ENCODE measurements around the gene LRRC36. TPM values are rescaled to one million over a fixed set of nuclear protein-coding genes. Genes with fewer than 3 reads are reported as not detected.

LRRC36 gene
- total and polyA plus RNA-seq, 2 of the 8 experiments (the other 6 are each of a cell fraction or from before 2014, with no cell fraction given): 0.15 TPM; not detected in 1

DNA sequence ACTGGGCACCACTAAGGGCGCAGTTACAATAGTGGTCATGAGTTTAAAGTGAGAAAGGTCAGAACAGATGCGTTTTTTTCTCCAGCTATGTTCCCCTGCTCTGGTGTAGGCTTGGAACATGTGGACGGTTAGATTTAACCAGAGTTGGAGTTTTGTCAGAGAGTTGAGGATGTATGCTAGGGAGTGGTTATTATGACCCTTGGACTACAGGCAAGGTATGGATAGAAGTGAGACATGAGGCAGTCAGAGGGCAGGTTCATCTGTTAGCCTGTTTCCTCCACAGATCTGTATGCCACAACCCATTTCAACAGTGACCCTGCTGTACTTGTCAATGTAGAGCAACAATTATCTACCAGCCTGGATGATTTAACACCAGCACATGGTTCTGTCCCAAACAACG, 44.0 kb downstream of the LRRC36 start:
- Histone ChIP-seq H3K4me3 (ENCODE audit: extremely low read depth in 1 of 4, insufficient read depth in 2 of 4, low read depth in 3 of 4, low read length in 4 of 4) (no peak overlapping the region), H3K23ac (ENCODE audit: insufficient read length) (no peak overlapping the region), H2BK15ac (ENCODE audit: low read length) (no peak overlapping the region), H3K4ac (replicated peaks; ENCODE audit: insufficient read length, low read depth, low read length) (no peak overlapping the region), H2BK12ac (ENCODE audit: low read depth, low read length) (no peak overlapping the region), H2AFZ (ENCODE audit: low read length) (no peak overlapping the region), H3K27me3 (replicated peaks in 1 of 4; ENCODE audit: control insufficient read depth in 3 of 4, extremely low read depth in 1 of 4, insufficient read depth in 3 of 4, low read length in 3 of 4) (peaks cover 0 to 5% (median 0%) of the 10 kb centered on the region in 4 experiments; a peak in 3 of 7 replicates), H4K20me1 (replicated peaks in 1 of 2; ENCODE audit: control insufficient read depth in 1 of 2, insufficient read depth in 2 of 2, low read length in 2 of 2) (no peaks in the 10 kb centered on the region), H2BK120ac (replicated peaks; ENCODE audit: low read depth, low read length) (no peak overlapping the region), H3K9me3 (ENCODE audit: insufficient read depth in 2 of 2, low read depth in 1 of 2, low read length in 1 of 2) (no peaks in the 10 kb centered on the region), H3K23me2 (ENCODE audit: low read depth, low read length) (no peaks in the 10 kb centered on the region), H3K4me2 (ENCODE audit: insufficient read depth in 1 of 2, low read depth in 2 of 2, low read length in 2 of 2) (no peak overlapping the region), H3K79me1 (ENCODE audit: low read depth, low read length) (no peaks in the 10 kb centered on the region), H2BK5ac (ENCODE audit: low read depth, low read length) (no peak overlapping the region), H3K14ac (ENCODE audit: insufficient read length) (no peak overlapping the region), H3K36me3 (ENCODE audit: control insufficient read depth in 2 of 4, insufficient read depth in 4 of 4, low read length in 3 of 4) (no peaks in the 10 kb centered on the region), H4K91ac (replicated peaks; ENCODE audit: insufficient read length, low read length) (no peak overlapping the region), H3K9ac (replicated peaks in 1 of 4; ENCODE audit: extremely low read depth in 1 of 4, low read depth in 3 of 4, low read length in 3 of 4) (no peak overlapping the region), H2BK20ac (ENCODE audit: low read length) (no peak overlapping the region), H3K79me2 (ENCODE audit: control insufficient read depth in 1 of 2, insufficient read depth in 2 of 2, low read length in 2 of 2) (no peaks in the 10 kb centered on the region), H4K8ac (ENCODE audit: extremely low read depth, insufficient read depth, low read length) (no peak overlapping the region), H3K18ac (ENCODE audit: extremely low read depth, low read length) (no peak overlapping the region), H4K5ac (ENCODE audit: insufficient read length, low read depth, low read length) (no peak overlapping the region), H3K56ac (replicated peaks; ENCODE audit: insufficient read length, low read depth, low read length) (no peak overlapping the region), H3K27ac (ENCODE audit: low read depth, low read length) (no peak overlapping the region), H2AK5ac (ENCODE audit: low read depth, low read length) (no peak overlapping the region), H3K4me1 (replicated peaks in 1 of 4; ENCODE audit: control insufficient read depth in 3 of 4, insufficient read depth in 4 of 4, low read length in 3 of 4) (no peaks in the 10 kb centered on the region)
- TF ChIP-seq EGR1 (IDR thresholded peaks at IDR 0.05; ENCODE audit: borderline replicate concordance, low read depth, low read length) (no peak), JUND (IDR thresholded peaks at IDR 0.05; ENCODE audit: low read length) (no peak)
- 89% methylated on average over 4 of the region's 4 CpGs; no CpG with 5 or more reads in 1 of the 2 experiments for WGBS, 2 experiments (ENCODE audit: extremely low coverage in 1 of 2, insufficient coverage in 1 of 2, insufficient read length in 1 of 2, insufficient replicate concordance in 2 of 2, low coverage in 1 of 2, low lambda C conversion rate in 2 of 2, missing lambda C conversion rate in 1 of 2)
- FAIRE-seq (no peak), DNase-seq (ENCODE audit: low read depth in 1 of 2, low spot score in 2 of 2) (no peak)
- CTCF ChIA-PET (ENCODE audit: partially characterized antibody): interaction anchor here (0.7 to 1.3 kb wide), 2 partner anchors 23 to 53 kb away, joined by 3 to 5 read pairs; partner anchors contain the start of gene TPPP3
- POLR2A ChIA-PET (ENCODE audit: partially characterized antibody): interaction anchor here (0.7 kb wide), 1 partner anchor 19 kb away, joined by 3 read pairs; no protein-coding TSS in a partner anchor
